NCI-H345 (cell line): ENCODE results near the gene OBP2B.
"Not testable (repeated sequence)": the region's sequence is repeated elsewhere in the genome, so short reads cannot be mapped to it uniquely, and the experiment has no call there.

Experiments used
- DNase-seq: peaks from one replicate; lab custom pipeline; 2025; lab: John Stamatoyannopoulos, UW

Gene OBP2B

DNA sequence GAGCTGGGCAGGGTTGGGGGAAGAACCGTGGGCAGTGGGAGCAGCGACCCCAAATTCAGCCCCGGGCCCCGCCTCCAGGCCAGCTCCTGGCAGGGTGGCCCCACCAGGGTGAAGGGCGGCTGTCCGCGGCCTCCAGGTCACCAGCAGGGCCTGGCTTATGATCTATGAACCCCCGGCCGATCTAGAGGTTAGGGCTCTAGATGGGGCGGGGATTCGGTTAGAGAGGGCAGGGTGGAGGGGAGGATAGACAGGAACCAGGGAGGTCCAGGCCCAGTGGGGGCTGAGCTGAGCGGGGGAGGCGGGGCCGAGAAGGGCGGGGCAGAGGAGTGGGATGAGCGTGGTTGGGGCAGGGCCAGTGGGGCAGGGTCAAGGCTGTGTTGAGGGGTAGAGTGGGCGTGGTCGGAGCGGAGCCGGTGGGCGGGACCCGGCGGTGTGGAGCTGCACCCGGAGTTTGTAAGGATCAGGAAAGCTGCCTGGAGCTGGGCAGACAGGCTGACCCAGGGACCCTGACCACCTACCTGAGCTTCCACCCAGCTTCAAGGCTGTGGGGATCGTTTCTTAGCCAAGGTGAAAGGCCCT is 29.3 kb upstream of the OBP2B start:
- no peak for DNase-seq

DNA sequence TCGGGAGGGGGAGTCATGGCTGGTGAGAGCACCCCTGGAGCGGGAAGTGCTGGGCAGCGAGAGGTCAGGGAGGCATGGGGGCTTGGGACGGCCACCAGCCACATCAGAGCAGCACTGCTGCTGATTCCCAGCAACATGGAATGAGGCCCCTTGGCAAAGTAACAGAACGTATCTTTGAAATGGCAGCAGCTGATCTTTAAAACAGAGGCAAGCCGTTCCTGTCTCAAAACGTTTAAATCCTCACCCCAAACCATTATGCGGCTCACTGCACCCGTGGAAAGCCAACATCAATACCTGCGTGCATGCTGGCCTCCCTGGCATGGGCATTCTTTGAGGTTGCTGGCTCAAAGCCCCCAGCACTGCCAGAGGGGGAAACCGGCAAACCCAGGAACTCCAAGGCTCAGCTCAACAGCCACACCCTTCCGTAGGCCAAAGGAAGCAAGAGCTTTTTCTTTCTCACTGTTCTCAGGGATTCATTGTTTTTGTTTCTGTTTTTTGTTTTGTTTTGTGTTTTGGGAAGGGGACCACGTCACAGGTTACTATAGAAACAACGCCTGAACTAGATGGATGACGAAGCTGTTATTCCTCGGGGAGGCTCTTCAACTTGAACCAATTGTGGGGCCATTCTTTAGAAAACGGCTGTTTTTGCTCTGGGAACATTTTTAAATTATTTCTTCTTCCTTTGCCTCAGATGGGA is 28.1 kb upstream of the OBP2B start:
- DNase-seq = no peak

GRCh38 chr9:133236291-133237034 is 27.4 kb upstream of the OBP2B start:
- not testable (repeated sequence) for DNase-seq

DNA sequence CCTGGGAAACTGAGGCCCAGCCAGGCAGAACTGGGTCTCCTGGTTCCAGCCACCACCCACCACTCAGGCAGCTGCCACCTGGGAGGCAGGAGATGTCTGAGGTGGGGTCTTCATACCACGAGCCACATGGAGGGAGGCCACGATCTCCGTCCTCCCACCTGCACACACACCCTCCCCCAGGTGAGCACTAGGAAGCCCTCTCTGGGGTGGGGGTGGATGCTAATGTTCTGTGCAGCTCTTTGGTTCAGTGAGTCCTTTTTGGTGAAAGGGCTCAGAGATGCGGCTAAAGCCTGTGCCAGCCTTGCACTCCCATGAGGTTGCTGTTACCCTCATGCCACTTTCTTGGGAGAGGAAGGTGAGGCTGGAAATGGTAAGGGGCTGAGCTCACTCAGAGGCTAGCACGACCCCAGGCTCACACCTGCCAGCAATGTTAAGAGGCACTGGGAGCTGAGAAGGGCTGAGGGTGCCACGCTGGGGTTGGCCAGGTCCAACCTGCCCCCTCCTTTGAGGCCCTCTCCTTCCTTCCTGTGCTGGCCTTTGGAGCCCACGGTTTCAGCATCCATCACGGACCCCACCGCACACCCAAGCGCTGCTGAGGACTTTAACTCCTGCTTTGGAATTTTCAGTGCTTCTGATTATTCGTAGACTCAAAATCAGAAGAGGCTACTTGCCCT is 26.6 kb upstream of the OBP2B start:
- DNase-seq = no peak

DNA sequence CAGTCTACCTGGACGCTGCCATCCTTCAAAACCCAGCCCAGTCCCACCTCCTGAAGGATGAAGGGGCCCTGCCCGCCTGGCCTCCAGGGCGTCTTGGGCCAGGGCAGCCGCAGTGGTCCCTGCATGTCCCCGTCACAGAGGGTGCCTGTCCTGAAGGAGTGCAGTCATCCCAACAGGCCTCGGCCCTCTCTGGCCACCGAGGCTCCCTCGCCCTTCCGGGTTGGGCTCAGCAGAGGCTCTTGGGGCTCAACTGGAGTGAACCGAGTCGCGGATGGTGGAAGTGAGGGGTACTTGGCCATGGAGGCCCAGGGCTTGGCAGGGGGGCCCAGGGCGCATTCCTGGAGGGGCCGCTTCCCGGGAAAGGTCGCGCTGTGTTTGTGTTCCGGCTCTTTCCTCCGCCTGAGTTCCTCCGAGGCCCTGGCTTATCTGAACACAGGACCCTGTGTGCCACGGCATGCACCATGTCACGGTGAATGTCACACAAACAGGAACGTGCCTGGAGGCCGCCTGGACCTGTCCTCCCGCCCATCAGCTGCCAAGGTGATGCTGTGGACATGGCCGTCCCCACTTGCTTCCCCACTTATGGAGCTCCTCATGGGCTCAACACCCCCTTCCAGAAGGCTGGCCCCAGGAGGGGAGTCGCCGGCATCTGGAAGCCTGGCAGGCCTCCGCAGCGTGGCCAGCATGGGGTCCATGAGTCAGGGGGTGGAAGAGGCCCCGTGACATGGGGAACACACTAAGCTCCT is 25.7 kb upstream of the OBP2B start:
- DNase-seq = no peak

- DNase-seq = no peak
Observed at GRCh38 chr9:133233681-133234432, 24.8 kb upstream of the OBP2B start.

- DNase-seq = not testable (repeated sequence)
Observed at GRCh38 chr9:133231934-133232568, 23.0 kb upstream of the OBP2B start.

DNA sequence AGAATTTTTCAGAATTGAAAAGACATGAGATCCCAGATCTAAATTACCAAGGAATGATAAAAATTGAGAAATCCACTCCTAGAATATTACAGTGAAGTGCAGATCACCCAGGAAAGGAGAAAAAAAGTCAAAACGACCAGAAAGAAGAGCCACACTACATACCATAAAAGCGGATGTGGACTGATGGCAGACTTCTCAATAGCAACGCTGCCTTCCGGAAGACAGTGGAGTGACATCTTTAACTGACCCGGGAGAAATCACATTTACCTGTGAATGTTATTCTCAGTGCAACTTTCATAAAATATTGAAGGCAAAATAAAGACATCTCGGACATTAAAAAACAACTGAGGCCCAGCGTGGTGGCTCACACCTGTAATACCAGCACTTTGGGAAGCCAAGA is 21.5 kb upstream of the OBP2B start:
- DNase-seq = not testable (repeated sequence)

DNA sequence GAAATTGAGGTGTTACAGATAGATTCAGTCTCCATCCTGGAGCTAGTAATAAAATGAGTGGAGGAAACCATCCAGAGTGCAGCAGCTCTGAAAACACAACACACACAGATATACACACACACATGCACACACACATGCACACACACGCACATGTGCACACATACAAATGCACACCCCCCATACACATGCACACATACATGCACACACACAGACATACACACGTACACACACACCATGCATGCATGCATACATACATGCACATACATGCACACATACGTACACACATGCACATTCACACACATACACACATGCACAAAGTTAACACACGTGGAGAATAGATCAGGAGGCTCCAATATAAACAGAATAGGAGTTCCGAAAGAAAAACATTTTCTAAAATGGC is 21.0 kb upstream of the OBP2B start:
- DNase-seq = no peak

- DNase-seq = not testable (repeated sequence)
Observed at GRCh38 chr9:133228474-133229193, 19.6 kb upstream of the OBP2B start.

- DNase-seq = not testable (repeated sequence)
Observed at GRCh38 chr9:133227996-133228395, 18.9 kb upstream of the OBP2B start.

DNA sequence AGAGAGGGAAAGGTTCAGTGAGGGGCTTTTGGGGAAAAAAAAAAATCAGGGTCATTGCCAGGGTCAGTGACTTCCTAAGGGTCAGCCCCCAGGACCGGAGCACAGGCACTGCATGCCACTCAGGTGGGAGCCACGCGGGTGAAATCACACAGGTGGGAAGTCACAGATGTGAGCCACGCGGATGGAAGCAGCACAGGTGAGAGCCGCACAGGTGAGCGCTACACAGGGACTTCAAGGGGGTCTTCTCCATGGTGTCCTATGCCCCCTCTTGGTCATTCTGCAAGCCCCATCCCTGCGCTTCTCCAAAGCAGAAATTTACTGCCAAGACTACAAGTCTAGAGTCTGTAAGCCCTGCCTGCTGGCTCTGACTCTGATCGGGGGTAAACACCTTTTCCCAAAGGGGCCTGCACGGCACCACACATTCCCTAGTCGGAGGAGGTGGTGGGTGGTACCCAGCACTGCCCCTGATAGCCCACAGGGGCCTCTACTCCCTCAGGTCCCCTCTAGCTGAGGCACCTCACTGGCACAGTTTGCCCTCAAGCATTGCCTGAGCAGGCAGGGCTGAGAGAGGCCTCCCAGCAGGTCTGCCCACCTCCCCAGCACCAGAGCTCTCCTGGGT is 18.3 kb upstream of the OBP2B start:
- no peak for DNase-seq

DNA sequence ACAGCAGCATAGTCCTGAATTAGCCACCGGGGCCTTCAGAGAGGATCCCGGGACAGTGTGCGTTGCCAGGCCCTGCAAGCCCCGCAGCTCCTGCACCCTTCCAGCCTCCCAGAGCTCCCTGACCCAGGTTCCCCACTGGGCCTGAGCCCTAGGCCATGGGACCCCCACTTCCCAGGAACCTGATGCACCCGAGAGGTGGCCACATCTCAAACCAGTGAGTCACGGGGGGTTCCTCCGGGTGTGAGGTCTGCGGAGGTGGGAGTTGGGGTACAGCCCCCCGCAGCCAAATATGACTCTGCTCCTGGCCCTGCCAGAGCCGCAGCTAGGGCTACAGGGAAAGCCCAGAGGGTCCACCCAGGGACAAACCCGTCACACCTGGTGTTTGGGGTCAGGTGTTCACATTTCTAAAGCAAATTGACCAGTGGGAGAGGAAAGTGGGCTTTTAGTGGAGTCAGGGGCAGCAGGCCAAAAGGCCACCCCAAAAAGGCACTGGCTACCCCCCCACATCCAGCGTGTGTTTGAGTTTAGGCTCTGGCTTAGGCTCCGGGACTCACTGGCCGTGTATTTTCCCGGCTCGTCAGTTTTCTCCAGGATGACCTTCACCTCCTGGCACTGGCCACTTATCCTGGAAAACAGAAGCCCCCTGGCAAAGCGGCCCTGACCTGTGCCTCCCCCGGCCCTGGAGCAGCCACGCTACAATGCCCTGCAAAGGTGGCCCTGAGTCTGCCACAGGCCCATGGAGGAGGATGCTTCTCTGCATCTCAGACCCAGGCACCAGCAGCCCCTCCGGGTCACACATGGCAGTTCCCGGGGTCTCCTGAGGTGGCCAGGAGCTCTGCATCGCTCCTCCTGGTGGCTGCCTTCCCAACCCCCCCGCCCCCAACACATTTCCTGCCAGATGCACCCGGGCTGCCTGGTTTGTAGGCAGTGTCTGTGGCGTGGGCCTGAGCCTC is 17.4 kb upstream of the OBP2B start:
- DNase-seq = no peak

- DNase-seq = no peak
Observed at GRCh38 chr9:133225171-133226011, 16.3 kb upstream of the OBP2B start.

DNA sequence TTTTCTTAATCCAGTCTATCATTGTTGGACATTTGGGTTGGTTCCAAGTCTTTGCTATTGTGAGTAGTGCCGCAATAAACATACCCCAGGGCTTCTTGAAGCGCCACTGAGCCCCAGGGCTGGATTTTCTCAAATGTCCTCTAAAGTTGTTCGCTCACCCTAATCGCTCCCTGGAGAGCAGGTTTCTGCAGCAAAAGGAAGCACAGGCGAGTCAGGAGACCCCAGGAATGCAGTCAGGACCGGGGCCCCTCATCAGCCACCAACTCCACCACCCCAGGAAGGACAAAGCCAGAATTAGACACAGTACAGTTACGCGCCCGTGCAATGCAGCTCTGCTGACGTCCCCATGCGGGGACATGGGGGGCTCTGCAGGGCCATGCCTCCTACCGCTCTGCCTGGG is 15.7 kb upstream of the OBP2B start:
- DNase-seq = no peak

DNA sequence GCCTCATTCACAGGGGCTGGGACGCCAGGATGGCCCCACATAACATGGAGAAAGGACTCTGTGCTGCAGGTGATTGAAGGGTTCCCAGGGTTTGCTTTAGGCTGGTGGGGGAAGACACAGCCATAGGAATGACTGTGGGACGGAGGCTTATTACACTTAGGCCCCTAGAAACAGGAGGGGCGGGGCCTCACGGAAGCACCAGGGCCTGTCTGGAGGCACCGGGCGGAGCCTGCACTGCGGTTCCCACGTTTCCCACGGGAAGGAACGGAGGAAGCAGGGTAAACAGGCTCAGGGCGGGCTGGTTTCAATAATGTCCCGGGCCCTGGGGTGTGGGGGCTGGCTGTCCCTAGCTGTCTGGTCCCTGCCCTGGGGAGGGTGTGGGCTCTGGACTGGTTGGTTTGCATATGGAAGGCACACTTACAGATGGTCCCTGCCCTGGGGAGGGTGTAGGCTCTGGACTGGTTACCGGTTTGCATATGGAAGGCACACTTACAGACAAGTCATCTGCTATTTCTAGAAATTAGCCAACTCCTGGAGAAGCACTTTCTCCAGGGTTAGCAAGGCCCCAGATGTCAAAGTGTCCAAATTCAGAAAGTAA is 14.2 kb upstream of the OBP2B start:
- DNase-seq = not testable (repeated sequence)

DNA sequence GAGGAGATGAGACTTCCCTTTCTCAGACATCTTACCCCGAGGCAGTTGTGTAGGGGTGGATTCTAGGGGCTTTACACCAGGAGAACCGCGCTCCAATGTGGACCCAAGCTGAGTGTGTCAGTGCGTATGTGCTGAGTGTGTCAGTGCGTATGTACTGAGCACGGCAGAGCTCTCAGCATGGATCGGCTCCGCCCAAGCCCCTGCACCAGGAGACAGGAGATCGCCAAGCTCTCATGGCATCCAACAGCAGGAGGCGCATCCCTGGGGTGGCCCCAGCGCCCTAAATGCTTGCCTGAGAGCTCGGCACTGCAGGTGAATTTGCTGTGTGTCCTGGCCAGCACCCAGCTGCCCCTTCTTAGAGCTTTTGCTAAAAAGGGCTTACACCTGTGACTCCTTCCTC is 12.9 kb upstream of the OBP2B start:
- DNase-seq = not testable (repeated sequence)
